GM12865 (cell line): ENCODE measurements around the gene DYRK4.

ENCODE experiments used
- DNase-seq: peaks from one replicate; pipeline ENCODE4 v3.0.0; 2010; ENCODE audit warnings: low read depth
- H3K4me3 ChIP-seq: 2 replicates; pipeline ENCODE4 v1.5.1; 2011; ENCODE audit warnings: mild to moderate bottlenecking, low read depth, low read length, control low read depth
- TF ChIP-seq, protein P1 (sequence below): IDR thresholded peaks from 2 replicates; pipeline ENCODE4 v1.5.1; 2011; ENCODE audit warnings: low read length, control low read depth, low read depth, inconsistent platforms; ENCODE audit not compliant: insufficient read depth; ENCODE audit errors: missing control alignments

Gene DYRK4

GRCh38 chr12:4609071-4609470 is 47.1 kb downstream of the DYRK4 start:
- TF ChIP-seq, protein P1, sequence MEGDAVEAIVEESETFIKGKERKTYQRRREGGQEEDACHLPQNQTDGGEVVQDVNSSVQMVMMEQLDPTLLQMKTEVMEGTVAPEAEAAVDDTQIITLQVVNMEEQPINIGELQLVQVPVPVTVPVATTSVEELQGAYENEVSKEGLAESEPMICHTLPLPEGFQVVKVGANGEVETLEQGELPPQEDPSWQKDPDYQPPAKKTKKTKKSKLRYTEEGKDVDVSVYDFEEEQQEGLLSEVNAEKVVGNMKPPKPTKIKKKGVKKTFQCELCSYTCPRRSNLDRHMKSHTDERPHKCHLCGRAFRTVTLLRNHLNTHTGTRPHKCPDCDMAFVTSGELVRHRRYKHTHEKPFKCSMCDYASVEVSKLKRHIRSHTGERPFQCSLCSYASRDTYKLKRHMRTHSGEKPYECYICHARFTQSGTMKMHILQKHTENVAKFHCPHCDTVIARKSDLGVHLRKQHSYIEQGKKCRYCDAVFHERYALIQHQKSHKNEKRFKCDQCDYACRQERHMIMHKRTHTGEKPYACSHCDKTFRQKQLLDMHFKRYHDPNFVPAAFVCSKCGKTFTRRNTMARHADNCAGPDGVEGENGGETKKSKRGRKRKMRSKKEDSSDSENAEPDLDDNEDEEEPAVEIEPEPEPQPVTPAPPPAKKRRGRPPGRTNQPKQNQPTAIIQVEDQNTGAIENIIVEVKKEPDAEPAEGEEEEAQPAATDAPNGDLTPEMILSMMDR = no peak
- DNase-seq = no peak
- no peak overlapping the region for H3K4me3 ChIP-seq

DNA sequence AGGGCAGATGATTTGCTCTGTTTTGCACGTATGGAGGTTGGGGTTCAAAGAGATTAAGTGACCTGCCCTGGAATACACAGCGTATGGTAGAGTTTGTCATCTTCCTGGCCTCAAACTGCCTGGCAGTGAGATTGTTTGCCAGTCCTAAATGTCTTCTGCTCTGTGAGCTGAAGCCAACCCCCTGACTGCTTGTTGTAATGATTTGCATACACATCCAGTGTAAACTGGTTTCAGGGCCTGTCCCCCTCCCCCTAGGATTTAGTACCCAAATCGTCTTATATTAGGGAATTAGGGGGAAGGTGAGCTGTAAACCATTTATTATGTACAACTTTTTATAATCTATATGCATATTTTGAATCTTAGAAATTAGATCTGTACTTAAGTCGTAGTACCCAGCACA is 48.5 kb downstream of the DYRK4 start:
- no peak overlapping the region for H3K4me3 ChIP-seq
- TF ChIP-seq, protein P1 = no peak
- DNase-seq = no peak

- DNase-seq = no peak
- TF ChIP-seq, protein P1 = no peak
- no peak overlapping the region for H3K4me3 ChIP-seq
Measured at GRCh38 chr12:4615667-4616066, 53.7 kb downstream of the DYRK4 start.

GRCh38 chr12:4621511-4621910 is 59.5 kb downstream of the DYRK4 start:
- TF ChIP-seq, protein P1 = no peak
- no peak overlapping the region for H3K4me3 ChIP-seq
- DNase-seq = no peak

DNA sequence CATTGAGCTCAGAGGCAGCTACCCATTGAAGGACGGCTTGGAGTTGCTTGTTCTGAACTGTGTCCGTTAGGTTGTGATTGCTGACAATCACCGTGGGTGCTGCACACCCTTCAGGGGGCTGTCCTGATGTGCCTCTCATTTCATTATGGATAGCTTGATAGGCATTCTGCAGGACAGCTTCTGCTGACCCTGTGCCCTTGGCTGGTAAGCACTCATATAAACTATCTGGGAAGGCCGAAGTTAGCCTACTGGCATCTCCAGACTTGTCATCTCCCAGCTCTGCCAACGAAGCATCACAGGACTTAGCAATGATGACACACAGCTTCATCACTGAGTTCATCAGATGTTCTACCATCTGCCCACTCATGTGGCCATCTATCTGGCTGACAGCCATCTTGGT is 64.5 kb downstream of the DYRK4 start:
- DNase-seq = no peak
- TF ChIP-seq, protein P1 = no peak
- no peak overlapping the region for H3K4me3 ChIP-seq

DNA sequence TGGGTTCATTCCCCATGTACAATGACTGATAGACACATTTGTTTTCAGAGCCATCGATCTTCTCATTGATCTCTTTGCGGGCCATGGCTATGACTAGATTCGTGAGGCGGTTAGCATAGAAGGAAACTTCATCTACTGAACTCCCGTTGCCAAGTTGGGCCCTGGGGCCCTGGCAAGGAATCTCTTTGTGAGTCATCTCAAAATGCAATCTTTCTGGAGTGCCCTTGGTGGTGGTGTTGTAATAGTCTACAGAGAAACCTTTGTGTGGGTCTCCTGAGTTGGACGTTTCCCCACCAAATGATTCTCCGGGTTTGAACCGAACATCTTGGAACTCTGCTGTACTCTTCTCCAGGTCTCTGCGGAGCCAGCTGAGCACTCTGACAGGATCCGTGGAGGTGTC is 66.4 kb downstream of the DYRK4 start:
- H3K4me3 ChIP-seq = no peak overlapping the region
- TF ChIP-seq, protein P1 = no peak
- no peak for DNase-seq

- no peak overlapping the region for H3K4me3 ChIP-seq
- no peak for DNase-seq
Measured at GRCh38 chr12:4630262-4630661, 68.3 kb downstream of the DYRK4 start.

More at GRCh38 chr12:4630262-4630661, 68.3 kb downstream of the DYRK4 start:
- TF ChIP-seq, protein P1 = no peak
